SU-DHL-6 (cell line): ENCODE results near the gene NHS.

Experiments used
- CTCF ChIP-seq: fragments of 200-600 bp; sonication (generic); IDR thresholded peaks from one replicate; pipeline ENCODE4 v1.5.1; 2017; ENCODE audit warnings: antibody characterized with exemption, mild to moderate bottlenecking, low read length, moderate library complexity; ENCODE audit not compliant: insufficient read depth, poor library complexity, severe bottlenecking
- EZH2phosphoT487 ChIP-seq: fragments of 200-600 bp; sonication (generic), shearing (Covaris generic); conservative IDR thresholded peaks from 2 replicates; pipeline ENCODE4 v1.6.1; 2018; ENCODE audit warnings: mild to moderate bottlenecking, antibody characterized with exemption, low read length, moderate library complexity, mixed read lengths

GRCh38 chrX:17744896-17745523, 370.0 kb downstream of the NHS start:
- TF ChIP-seq CTCF = no peak
- no peak for TF ChIP-seq EZH2phosphoT487
